GM12878 (cell line): ENCODE measurements around the gene LMTK2. TPM values are rescaled to one million over a fixed set of nuclear protein-coding genes. Genes with fewer than 3 reads are reported as not detected.

ENCODE experiments used
- ATAC-seq: fragments of 200-7000 bp; cut with Tn5 transposase; 3 replicates; pipeline ENCODE4 v1.9.1; 2020; ENCODE audit warnings: mild to moderate bottlenecking, moderate library complexity
- BruUV-seq: library from RNA; stranded (reverse); fragments of 400-500 nt; replicated peaks from 2 replicates; lab custom pipeline; 2021; lab: Mats Ljungman, UMichigan
- CTCF ChIA-PET: fragments of 300-600 bp; sonication (Branson Sonifier 250); formaldehyde crosslinking; extraction: SDS; loops from one replicate; lab custom pipeline; 2021; ENCODE audit warnings: inconsistent platforms; lab: Yijun Ruan, JAX
- POLR2A ChIA-PET: fragments of 350-600 bp; formaldehyde crosslinking; extraction: SDS; loops from one replicate; lab custom pipeline; 2021; ENCODE audit warnings: inconsistent platforms; lab: Charles Lee
- RAD21 ChIA-PET: fragments of 300-600 bp; sonication (Branson Sonifier 250); formaldehyde crosslinking; loops from one replicate; lab custom pipeline; 2023; ENCODE audit warnings: antibody characterized with exemption; ENCODE audit not compliant: unreplicated experiment; lab: Charles Lee
- SMC1A ChIA-PET: fragments of 300-600 bp; sonication (Branson Sonifier 250); formaldehyde crosslinking; loops from one replicate; lab custom pipeline; 2023; ENCODE audit not compliant: unreplicated experiment, uncharacterized antibody; lab: Charles Lee
- DNase-seq: peaks from one replicate; pipeline ENCODE4 v3.0.0-alpha.2; 2011; ENCODE audit warnings: low read depth, low spot score
- FAIRE-seq: peaks from 3 replicates; lab custom pipeline; 2011; peaks lifted over from hg19 to GRCh38; lab: Jason Lieb, UNC
- H2AFZ ChIP-seq: 2 replicates; pipeline ENCODE4 v1.6.0; 2011; ENCODE audit warnings: low read depth, low read length, control low read depth; ENCODE audit not compliant: control insufficient read depth
- H3K27ac ChIP-seq: 2 replicates; pipeline ENCODE4 v1.5.1; 2011; ENCODE audit warnings: control low read depth; ENCODE audit not compliant: control insufficient read depth, insufficient read depth
- H3K27me3 ChIP-seq, 2 experiments: replicated peaks in 1 of 2; 2 replicates each; pipeline versions ENCODE4 v1.6.0 to v1.6.1; 2011; ENCODE audit warnings: low read length in 1 of 2; ENCODE audit not compliant: control insufficient read depth in 2 of 2, insufficient read depth in 2 of 2
- H3K36me3 ChIP-seq, 2 experiments: 2 replicates each; pipeline ENCODE4 v1.5.1; 2011; ENCODE audit warnings: low read length in 1 of 2; ENCODE audit not compliant: control insufficient read depth in 2 of 2, insufficient read depth in 2 of 2
- H3K4me1 ChIP-seq: 2 replicates; pipeline ENCODE4 v1.6.1; 2011; ENCODE audit warnings: mild to moderate bottlenecking, low read length, moderate library complexity, mixed read lengths; ENCODE audit not compliant: control insufficient read depth, insufficient read depth
- H3K4me2 ChIP-seq: 2 replicates; pipeline ENCODE4 v1.6.0; 2011; ENCODE audit warnings: control low read depth; ENCODE audit not compliant: control insufficient read depth, insufficient read depth
- H3K4me3 ChIP-seq: fragments of 200-600 bp; sonication (generic); 2 replicates; pipeline ENCODE4 v1.5.1; 2016
- H3K79me2 ChIP-seq: 2 replicates; pipeline ENCODE4 v1.6.0; 2011; ENCODE audit warnings: low read length; ENCODE audit not compliant: control insufficient read depth, insufficient read depth
- H3K9ac ChIP-seq: 2 replicates; pipeline ENCODE4 v1.8.0; 2011; ENCODE audit warnings: low read length, control low read depth, mixed read lengths; ENCODE audit not compliant: control insufficient read depth, insufficient read depth
- H3K9me3 ChIP-seq: replicated peaks from 3 replicates; pipeline ENCODE4 v1.5.1; 2011; ENCODE audit warnings: mild to moderate bottlenecking, low read length; ENCODE audit not compliant: control insufficient read depth, insufficient read depth
- H4K20me1 ChIP-seq: 2 replicates; pipeline ENCODE4 v1.6.0; 2011; ENCODE audit not compliant: control insufficient read depth, insufficient read depth
- CUX1 ChIP-seq: IDR thresholded peaks from 2 replicates; pipeline ENCODE4 v1.6.1; 2012; ENCODE audit warnings: improper control_type of control experiment, low read depth, low read length; ENCODE audit not compliant: insufficient replicate concordance
- ELK1 ChIP-seq: IDR thresholded peaks from 2 replicates; pipeline ENCODE4 v1.6.1; 2012; ENCODE audit warnings: low read depth, low read length, improper control_type of control experiment
- KDM1A ChIP-seq: fragments of 200-600 bp; sonication (generic); IDR thresholded peaks from 2 replicates; pipeline ENCODE4 v1.6.1; 2016; ENCODE audit warnings: borderline replicate concordance
- MLLT1 ChIP-seq: fragments of 450-650 bp; IDR thresholded peaks from 2 replicates; pipeline ENCODE4 v1.6.1; 2016; ENCODE audit warnings: mild to moderate bottlenecking
- NBN ChIP-seq: fragments of 450-650 bp; IDR thresholded peaks from 2 replicates; pipeline ENCODE4 v1.6.1; 2016
- RUNX3 ChIP-seq: IDR thresholded peaks from 2 replicates; pipeline ENCODE4 v1.6.1; 2012; ENCODE audit warnings: low read length, inconsistent platforms
- TBL1XR1 ChIP-seq: IDR thresholded peaks from 2 replicates; pipeline ENCODE4 v1.6.1; 2012; ENCODE audit warnings: low read depth, low read length, improper control_type of control experiment
- WGBS: methylation state at CpG from one replicate; pipeline ENCODE4 v1.1.6; 2016; ENCODE audit warnings: low lambda C conversion rate; ENCODE audit not compliant: insufficient replicate concordance, insufficient coverage; ENCODE audit errors: missing lambda C conversion rate; 5-methylcytosine and 5-hydroxymethylcytosine counted together
- in situ Hi-C: fragments of 300-500 bp; cut with MboI; formaldehyde crosslinking; loops from 9 replicates; pipeline ENCODE4 v1.14.3; 2018; ENCODE audit warnings: mixed read lengths
- intact Hi-C: fragments of 100-400 bp; cut with micrococcal nuclease; formaldehyde crosslinking; loops from one replicate; pipeline ENCODE4 v1.14.2; 2022; ENCODE audit not compliant: unreplicated experiment
- polyA plus RNA-seq, 11 experiments: library from polyadenylated mRNA; depleted of rRNA in 4 of 11; unstranded in 6 of 11; stranded (reverse) in 5 of 11; fragments of >200 nt; fragmentation: Nextera tagmentation in 4 of 11; fragmentation: Illumina TruSeq in 1 of 11; extraction: Ambion mirVana in 4 of 11; extraction: Trizol in 1 of 11; gene quantifications; 1 replicate in 1 of 11; 2 replicates in 10 of 11; pipeline versions ENCODE4 v1.2.1 to v1.2.3, GENCODE V29; 2011 to 2016; ENCODE audit warnings: inconsistent platforms in 2 of 11, missing spikeins in 2 of 11, low read depth in 1 of 11
- total RNA-seq, 4 experiments: library from RNA; depleted of rRNA in 3 of 4; stranded (reverse); fragments of >200 nt in 3 of 4; fragmentation: Illumina TruSeq in 1 of 4; extraction: Trizol in 1 of 4; gene quantifications; 2 replicates each; pipeline versions ENCODE4 v1.2.1 to v1.2.3, GENCODE V29; 2013 to 2021

The LMTK2 gene
- total and polyA plus RNA-seq, 10 of the 15 experiments (the other 5 are each of a cell fraction or from before 2014, with no cell fraction given): 0.68 to 8.7 (median 4.6) TPM

- in situ Hi-C loops: no loop called here
- Histone ChIP-seq H3K4me2 (no peak overlapping the region), H2AFZ (no peak overlapping the region), H3K36me3 (peaks cover 0 to 3% of the 10 kb centered on the region in 2 experiments; a peak in 2 of 4 replicates), H4K20me1 (no peaks in the 10 kb centered on the region), H3K9ac (no peak overlapping the region), H3K27ac (no peak overlapping the region), H3K27me3 (no peaks in the 10 kb centered on the region), H3K9me3 (no peaks in the 10 kb centered on the region; the same call in 2 of the 3 replicates), H3K4me1 (no peaks in the 10 kb centered on the region), H3K79me2 (no peaks in the 10 kb centered on the region), H3K4me3 (no peak overlapping the region)
- DNase-seq: no peak
- POLR2A ChIA-PET: no interaction called here
- RAD21 ChIA-PET: no interaction called here
- CTCF ChIA-PET: no interaction called here
- no TSS peak for BruUV-seq
- intact Hi-C loops: no loop called here
- SMC1A ChIA-PET: no interaction called here
- FAIRE-seq: no peak
- TF ChIP-seq KDM1A (no peak), ELK1 (no peak), RUNX3 (no peak), MLLT1 (no peak), TBL1XR1 (no peak), CUX1 (no peak), NBN (no peak)
- no peak for ATAC-seq
- 96% methylated on average over 7 of the region's 7 CpGs for WGBS
Observed at GRCh38 chr7:98185101-98185500, 78.4 kb downstream of the LMTK2 start.
